GM12874 (cell line): ENCODE data around the gene KCNJ13.

ENCODE experiments used
- TF ChIP-seq, protein P1 (sequence below): IDR thresholded peaks from 2 replicates; pipeline ENCODE4 v1.5.1; 2011; ENCODE audit warnings: low read depth, mild to moderate bottlenecking, control low read depth, low read length, moderate library complexity; ENCODE audit not compliant: insufficient read depth

KCNJ13 gene

DNA sequence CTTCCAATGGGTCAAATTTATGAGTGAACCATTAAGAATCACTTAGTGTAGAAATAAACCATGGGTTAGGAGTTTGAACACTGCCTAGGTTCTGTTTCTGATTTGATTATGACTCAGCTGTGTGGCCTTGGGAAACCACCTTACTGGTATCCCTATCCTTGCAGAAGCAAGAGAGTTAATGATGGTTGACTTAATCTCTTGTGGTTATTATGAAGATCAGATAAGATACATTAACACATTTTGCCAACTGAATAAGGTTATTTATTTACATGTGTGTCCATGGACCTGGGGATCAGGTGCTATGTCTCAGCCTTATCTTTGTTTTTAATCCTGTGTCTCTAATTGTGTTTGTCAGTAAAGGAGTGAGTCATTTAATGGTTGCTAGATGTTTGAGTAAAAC, 5.4 kb upstream of the KCNJ13 start:
- TF ChIP-seq, protein P1, sequence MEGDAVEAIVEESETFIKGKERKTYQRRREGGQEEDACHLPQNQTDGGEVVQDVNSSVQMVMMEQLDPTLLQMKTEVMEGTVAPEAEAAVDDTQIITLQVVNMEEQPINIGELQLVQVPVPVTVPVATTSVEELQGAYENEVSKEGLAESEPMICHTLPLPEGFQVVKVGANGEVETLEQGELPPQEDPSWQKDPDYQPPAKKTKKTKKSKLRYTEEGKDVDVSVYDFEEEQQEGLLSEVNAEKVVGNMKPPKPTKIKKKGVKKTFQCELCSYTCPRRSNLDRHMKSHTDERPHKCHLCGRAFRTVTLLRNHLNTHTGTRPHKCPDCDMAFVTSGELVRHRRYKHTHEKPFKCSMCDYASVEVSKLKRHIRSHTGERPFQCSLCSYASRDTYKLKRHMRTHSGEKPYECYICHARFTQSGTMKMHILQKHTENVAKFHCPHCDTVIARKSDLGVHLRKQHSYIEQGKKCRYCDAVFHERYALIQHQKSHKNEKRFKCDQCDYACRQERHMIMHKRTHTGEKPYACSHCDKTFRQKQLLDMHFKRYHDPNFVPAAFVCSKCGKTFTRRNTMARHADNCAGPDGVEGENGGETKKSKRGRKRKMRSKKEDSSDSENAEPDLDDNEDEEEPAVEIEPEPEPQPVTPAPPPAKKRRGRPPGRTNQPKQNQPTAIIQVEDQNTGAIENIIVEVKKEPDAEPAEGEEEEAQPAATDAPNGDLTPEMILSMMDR = no peak

DNA sequence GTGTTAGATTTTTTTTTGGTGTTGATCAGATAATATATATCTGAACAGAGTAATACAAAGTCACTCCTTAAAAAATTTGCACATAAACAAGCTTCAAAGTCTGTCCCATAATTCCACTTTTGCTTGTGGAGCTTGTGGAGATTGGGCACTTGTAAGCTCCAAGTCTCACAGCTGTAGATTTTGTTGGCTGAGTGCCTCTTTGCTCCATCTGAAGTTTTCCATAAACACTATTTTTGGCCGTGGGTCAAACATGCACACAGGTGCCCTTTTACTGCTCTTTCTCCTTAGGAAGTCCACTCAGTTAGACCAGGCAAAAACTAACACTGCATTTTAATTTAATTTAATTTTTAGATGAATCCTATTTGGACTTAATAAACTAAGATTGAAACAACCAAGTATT, 3.6 kb upstream of the KCNJ13 start:
- TF ChIP-seq, protein P1 = no peak

DNA sequence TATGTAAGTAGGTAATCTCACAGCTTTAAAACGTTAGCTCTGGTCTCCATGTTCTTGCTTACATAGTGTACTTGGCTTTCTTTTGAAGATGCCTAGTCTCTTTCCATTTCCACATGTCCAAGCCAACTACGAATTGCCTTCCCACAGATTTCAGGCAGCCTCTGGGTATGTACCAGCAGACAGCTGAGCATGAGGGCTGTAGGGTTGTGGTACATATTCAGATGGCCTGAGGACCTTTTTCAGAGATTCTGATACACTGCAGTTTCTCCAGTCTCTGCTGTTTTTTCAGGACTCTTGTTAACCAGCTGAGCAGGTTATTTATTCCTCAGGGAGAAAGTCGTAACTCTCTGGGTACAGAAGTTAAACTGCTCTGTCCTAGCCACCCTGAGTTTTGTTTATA, 3.1 kb upstream of the KCNJ13 start:
- TF ChIP-seq, protein P1 = no peak

DNA sequence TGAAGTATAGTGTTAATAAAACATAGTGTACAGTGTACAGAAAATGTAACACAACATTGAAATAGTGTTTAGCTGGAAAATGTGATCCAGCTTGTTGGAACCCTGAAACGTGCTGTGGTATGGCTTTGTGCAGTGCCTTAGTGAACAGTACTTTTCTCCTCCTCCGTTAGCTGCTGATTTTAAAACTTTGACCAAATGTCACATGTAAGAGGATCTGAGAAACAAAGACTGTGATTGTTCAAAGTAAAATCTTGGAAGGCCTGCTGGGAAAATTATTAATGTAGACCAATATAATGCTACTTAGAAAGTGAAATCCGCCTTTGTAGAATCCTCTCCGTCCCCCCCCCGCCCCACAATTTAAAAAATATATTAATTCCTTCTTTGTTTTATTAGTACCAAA, 911 bp upstream of the KCNJ13 start:
- TF ChIP-seq, protein P1 = no peak

DNA sequence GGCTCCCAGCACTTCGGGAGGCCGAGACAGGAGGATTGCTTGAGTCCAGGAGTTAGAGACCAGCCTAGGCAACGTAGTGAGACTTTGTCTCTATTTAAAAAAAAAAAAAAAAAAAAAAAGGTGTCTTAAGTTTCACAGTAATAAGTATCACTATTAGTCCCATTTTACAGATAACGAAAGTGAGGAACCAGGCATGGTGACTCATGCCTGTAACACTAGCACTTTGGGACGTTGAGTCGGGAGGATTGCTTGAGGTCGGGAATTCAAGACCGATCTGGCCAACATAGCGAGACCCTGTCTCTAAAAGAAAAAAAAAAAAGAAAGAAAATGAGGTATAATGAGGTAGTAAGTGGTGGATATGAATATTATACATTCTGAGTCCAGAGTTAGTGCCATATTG, 2.5 kb downstream of the KCNJ13 start:
- TF ChIP-seq, protein P1 = no peak

DNA sequence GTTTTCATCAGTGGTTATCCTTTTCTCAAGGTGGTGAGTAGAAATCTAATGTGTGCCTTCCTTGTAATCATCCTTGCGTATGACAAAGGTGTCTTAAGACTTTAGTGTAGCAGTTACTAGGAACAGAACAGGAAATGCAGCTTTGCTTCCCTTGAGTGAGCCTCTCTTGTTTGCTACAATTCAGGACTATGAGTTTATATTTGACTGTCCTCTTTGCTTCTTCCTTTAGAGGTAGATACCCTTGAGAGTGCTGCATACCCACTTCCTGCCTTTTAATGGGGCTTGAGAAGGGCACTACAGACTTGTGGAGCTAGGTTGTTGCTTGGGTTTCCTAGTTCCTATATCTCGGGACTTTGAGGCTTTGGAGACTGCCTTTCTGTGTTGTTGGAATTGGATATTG, 3.8 kb downstream of the KCNJ13 start:
- TF ChIP-seq, protein P1 = no peak

DNA sequence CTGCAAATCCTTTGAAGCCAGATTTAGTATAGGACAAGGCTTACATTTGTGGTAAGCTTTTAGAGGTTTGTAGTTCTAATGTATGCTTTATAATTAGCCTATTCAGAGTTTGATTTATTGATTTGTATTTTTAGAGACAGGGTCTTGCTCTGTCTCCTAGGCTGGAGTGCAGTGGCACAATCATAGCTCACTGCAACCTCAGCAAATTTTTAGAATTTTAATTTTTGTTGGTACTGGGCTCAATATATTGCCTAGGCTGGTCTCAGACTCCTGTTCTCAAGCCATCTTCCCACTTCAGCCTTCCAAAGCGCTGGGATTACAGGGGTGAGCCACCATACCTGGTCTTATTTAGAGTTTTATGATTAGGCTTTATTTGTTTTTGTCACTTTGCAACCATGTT, 4.5 kb downstream of the KCNJ13 start:
- TF ChIP-seq, protein P1 = no peak

DNA sequence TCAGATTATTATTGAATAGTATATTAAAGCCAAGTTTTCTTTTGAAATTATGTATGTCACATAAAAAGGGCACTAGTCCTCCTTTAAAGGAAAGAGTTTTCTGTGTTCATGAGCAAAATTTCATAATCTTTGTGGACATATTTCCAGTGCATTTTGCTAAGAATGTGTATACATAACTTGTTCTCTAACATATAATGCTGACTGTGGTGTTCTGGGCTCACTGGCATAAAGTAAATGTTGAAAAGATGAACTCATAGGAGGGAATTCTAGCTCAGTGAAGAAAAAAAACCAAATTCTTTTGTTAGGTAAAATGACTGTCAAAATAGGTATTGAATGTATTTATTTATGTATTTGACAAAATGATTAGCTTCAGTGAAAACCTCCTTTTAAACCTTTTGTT, 6.2 kb downstream of the KCNJ13 start:
- TF ChIP-seq, protein P1 = no peak
